A673 (cell line): ENCODE measurements around the gene LAMA5.

Experiments used
- EZH2 ChIP-seq: fragments of 200-600 bp; sonication (generic); IDR thresholded peaks from 2 replicates; pipeline ENCODE4 v1.6.1; 2017; ENCODE audit warnings: borderline replicate concordance, low read depth, mild to moderate bottlenecking, mixed read lengths, antibody characterized with exemption, low read length; ENCODE audit not compliant: poor library complexity, severe bottlenecking
- TF ChIP-seq, protein P1 (sequence below): fragments of 300-800, 200-600 bp; sonication (generic); conservative IDR thresholded peaks from 2 replicates; pipeline ENCODE4 v1.5.1; 2017; ENCODE audit warnings: low read depth, mild to moderate bottlenecking, antibody characterized with exemption, low read length, moderate library complexity, mixed read lengths

DNA sequence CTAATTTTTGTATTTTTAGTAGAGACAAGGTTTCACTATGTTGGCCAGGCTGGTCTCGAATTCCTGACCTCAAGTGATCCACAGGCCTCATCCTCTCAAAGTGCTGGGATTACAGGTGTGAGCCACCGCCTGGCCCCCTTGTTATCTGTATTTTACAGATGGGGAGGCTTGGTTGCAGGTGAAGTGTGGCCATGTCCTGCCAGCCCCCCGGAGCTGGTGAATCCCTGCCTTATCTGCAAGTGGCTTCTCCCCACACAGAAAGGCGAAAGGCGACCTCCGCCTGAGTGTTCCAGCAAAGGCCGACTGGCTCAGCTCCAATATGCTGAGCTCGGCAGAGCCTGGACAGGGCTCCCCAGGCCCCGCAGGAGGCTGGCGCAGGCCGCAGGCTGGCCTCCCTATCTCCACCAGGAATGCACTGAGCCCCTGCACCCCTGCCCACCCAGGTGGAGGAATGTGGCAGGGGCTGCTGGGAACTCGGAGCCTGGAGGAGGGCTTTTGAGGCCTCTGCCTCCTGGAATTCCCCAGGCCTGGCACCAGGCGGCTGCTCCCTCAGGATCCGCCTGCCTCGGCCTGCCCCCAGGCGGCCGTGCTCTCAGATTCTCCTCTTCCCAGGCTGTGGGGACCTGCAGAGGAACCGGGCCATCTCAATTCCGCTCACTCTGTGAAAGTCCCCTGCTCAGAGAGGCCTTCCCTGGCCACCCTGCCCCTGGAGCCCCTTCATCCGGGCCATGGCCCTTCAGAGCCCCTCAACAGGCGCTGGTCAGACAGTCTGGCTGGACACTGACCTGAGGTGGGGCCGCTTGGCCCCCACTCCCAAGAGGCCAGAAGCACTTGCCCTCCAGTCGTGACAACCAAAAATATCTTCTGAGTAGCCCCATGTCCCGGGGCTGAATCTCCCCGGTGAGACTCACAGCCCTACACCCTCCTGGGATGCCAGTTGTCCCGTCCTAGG, 9.3 kb upstream of the LAMA5 start:
- TF ChIP-seq, protein P1, sequence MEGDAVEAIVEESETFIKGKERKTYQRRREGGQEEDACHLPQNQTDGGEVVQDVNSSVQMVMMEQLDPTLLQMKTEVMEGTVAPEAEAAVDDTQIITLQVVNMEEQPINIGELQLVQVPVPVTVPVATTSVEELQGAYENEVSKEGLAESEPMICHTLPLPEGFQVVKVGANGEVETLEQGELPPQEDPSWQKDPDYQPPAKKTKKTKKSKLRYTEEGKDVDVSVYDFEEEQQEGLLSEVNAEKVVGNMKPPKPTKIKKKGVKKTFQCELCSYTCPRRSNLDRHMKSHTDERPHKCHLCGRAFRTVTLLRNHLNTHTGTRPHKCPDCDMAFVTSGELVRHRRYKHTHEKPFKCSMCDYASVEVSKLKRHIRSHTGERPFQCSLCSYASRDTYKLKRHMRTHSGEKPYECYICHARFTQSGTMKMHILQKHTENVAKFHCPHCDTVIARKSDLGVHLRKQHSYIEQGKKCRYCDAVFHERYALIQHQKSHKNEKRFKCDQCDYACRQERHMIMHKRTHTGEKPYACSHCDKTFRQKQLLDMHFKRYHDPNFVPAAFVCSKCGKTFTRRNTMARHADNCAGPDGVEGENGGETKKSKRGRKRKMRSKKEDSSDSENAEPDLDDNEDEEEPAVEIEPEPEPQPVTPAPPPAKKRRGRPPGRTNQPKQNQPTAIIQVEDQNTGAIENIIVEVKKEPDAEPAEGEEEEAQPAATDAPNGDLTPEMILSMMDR, result no peak
- TF ChIP-seq EZH2, result no peak
